ENCODE data around the gene FEV. TPM values are rescaled to one million over a fixed set of nuclear protein-coding genes. Genes with fewer than 3 reads are reported as not detected.
"Not testable (repeated sequence)": the region's sequence is repeated elsewhere in the genome, so short reads cannot be mapped to it uniquely, and the experiment has no call there.

Gene FEV
- total RNA-seq, 5 donors from 2014 or later (not counting 1 experiment from before 2014, with no cell fraction given), result not detected

- POLR2A ChIA-PET, result interaction anchor here in 1 of 2 donors (0.6 kb wide), 1 partner anchor 40 kb away, joined by 7 read pairs; no protein-coding TSS in a partner anchor
These were observed 38.4 kb downstream of the FEV start for GRCh38 chr2:218946621-218947020.

DNA sequence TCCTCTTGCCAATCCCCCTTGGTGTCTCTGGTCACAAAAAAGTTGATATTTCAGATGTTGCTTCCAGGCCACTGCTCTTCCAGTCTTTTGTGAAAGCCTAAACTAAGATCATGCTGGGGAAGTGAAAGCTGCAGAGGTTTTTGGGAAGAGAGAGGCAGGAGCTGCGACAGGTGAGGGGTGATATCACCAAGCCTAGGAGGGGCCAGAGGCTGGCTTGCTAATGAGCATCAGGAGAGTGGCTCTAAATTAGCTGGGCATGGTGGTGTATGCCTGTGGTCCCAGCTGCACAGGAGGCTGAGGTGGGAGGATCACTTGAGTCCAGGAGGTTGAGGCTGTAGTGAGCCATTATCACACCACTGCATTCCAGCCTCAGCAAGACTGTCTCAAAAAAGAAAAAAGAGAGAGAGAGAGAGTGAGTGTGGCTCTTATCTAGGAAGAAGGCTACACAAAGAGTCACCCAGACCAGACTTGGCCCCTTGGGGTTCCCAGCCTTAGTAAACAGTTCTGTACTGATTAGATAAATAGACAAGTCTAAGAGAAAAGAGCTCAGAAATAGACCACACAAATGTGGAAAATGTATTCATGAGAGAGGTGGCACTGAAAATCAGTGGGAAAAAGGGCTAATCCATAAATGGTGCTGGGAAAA, 40.1 kb downstream of the FEV start:
- 86% methylated on average over 1 of the region's 1 CpG for WGBS (ENCODE audit: insufficient coverage)

More at GRCh38 chr2:218946621-218947020, 38.4 kb downstream of the FEV start:
- Mint-ChIP-seq H3K9me3 (no peaks in the 10 kb centered on the region), H3K4me1 (no peaks in the 10 kb centered on the region), H3K27me3 (peaks cover 51 to 57% of the 10 kb centered on the region in 2 donors), H3K4me3 (no peak overlapping the region), H3K36me3 (no peaks in the 10 kb centered on the region), H3K27ac (no peak overlapping the region)
- no CpG with 5 or more reads among the region's 1 CpG for WGBS (ENCODE audit: insufficient coverage)
- CTCF ChIA-PET, result interaction anchor here in 1 of 2 donors (0.6 kb wide), 1 partner anchor 99 kb away, joined by 6 read pairs; no protein-coding TSS in a partner anchor
- no peak overlapping the region for H3K4me3 ChIP-seq (ENCODE audit: control insufficient read depth in 1 of 2, extremely low read depth in 1 of 2, low read length in 1 of 2)
- H3K36me3 ChIP-seq (ENCODE audit: control insufficient read depth in 2 of 2, extremely low read depth in 1 of 2, insufficient read depth in 1 of 2, low read length in 1 of 2), result no peaks in the 10 kb centered on the region
- no peak for ATAC-seq (replicated peaks in 1 of 4)
- H3K4me1 ChIP-seq (ENCODE audit: control insufficient read depth in 1 of 2, extremely low read depth in 1 of 2, insufficient read depth in 2 of 2, low read length in 2 of 2), result no peaks in the 10 kb centered on the region
- no peaks in the 10 kb centered on the region for H3K9me3 ChIP-seq
- no peak overlapping the region for H3K27ac ChIP-seq (ENCODE audit: low read length)
- H3K27me3 ChIP-seq (replicated peaks in 1 of 2; ENCODE audit: control insufficient read depth in 2 of 2, extremely low read depth in 1 of 2, insufficient read depth in 2 of 2, low read length in 1 of 2), result peaks cover 9 to 32% of the 10 kb centered on the region in 2 experiments
- no peak for DNase-seq

GRCh38 chr2:218931751-218932150, 53.2 kb downstream of the FEV start:
- H3K36me3 Mint-ChIP-seq; H3K27ac ChIP-seq (ENCODE audit: low read length); H3K4me3 ChIP-seq (ENCODE audit: control insufficient read depth in 1 of 2, extremely low read depth in 1 of 2, low read length in 1 of 2); ATAC-seq (replicated peaks in 1 of 4); H3K9me3 ChIP-seq; H3K4me1 Mint-ChIP-seq; POLR2A ChIA-PET; CTCF ChIA-PET; H3K36me3 ChIP-seq (ENCODE audit: control insufficient read depth in 2 of 2, extremely low read depth in 1 of 2, insufficient read depth in 1 of 2, low read length in 1 of 2); H3K4me1 ChIP-seq (ENCODE audit: control insufficient read depth in 1 of 2, extremely low read depth in 1 of 2, insufficient read depth in 2 of 2, low read length in 2 of 2); H3K9me3 Mint-ChIP-seq; H3K4me3 Mint-ChIP-seq; H3K27ac Mint-ChIP-seq; H3K27me3 ChIP-seq (replicated peaks in 1 of 2; ENCODE audit: control insufficient read depth in 2 of 2, extremely low read depth in 1 of 2, insufficient read depth in 2 of 2, low read length in 1 of 2); DNase-seq: not testable (repeated sequence)
- H3K27me3 Mint-ChIP-seq, result peaks cover 33 to 38% of the 10 kb centered on the region in 2 donors
- no CpG with 5 or more reads among the region's 25 CpGs for WGBS (ENCODE audit: insufficient coverage)

More for the DNA sequence above, 40.1 kb downstream of the FEV start:
- Histone ChIP-seq H3K9me3 (no peaks in the 10 kb centered on the region), H3K36me3 (ENCODE audit: control insufficient read depth in 2 of 2, extremely low read depth in 1 of 2, insufficient read depth in 1 of 2, low read length in 1 of 2) (no peaks in the 10 kb centered on the region), H3K4me1 (ENCODE audit: control insufficient read depth in 1 of 2, extremely low read depth in 1 of 2, insufficient read depth in 2 of 2, low read length in 2 of 2) (no peaks in the 10 kb centered on the region), H3K27ac (ENCODE audit: low read length) (no peak overlapping the region), H3K4me3 (ENCODE audit: control insufficient read depth in 1 of 2, extremely low read depth in 1 of 2, low read length in 1 of 2) (no peak overlapping the region), H3K27me3 (replicated peaks in 1 of 2; ENCODE audit: control insufficient read depth in 2 of 2, extremely low read depth in 1 of 2, insufficient read depth in 2 of 2, low read length in 1 of 2) (peaks cover 9 to 27% of the 10 kb centered on the region in 2 experiments)
- DNase-seq, result no peak
- no peaks in the 10 kb centered on the region for H3K36me3 Mint-ChIP-seq
- no peaks in the 10 kb centered on the region for H3K9me3 Mint-ChIP-seq
- H3K4me3 Mint-ChIP-seq, result no peak overlapping the region
- POLR2A ChIA-PET, result interaction anchor here in 1 of 2 donors (0.6 kb wide), 1 partner anchor 192 kb away, joined by 5 read pairs; no protein-coding TSS in a partner anchor
- ATAC-seq (replicated peaks in 1 of 4), result no peak
- H3K4me1 Mint-ChIP-seq, result no peaks in the 10 kb centered on the region
- H3K27me3 Mint-ChIP-seq, result peaks cover 48 to 56% of the 10 kb centered on the region in 2 donors
- no peak overlapping the region for H3K27ac Mint-ChIP-seq
- CTCF ChIA-PET, result interaction anchor here (0.7 kb wide), 2 partner anchors 15 to 975 kb away, joined by 3 to 15 read pairs; partner anchors contain the start of gene CDK5R2 (in 1 of the 2)

Other genes with a start within 250 kb of the FEV start
- gene CYP27A1, start 203.0 kb downstream of the FEV start, total RNA-seq, result under 1 TPM in 4 of 5 donors, not detected in 1; 0.50 to 0.89 (median 0.58) TPM
- gene PRKAG3, start 153.4 kb downstream of the FEV start, total RNA-seq, result not detected
- under 1 TPM in 2 of 5 donors, not detected in 3; 0.13 to 0.20 TPM for gene WNT6, start 125.4 kb downstream of the FEV start, total RNA-seq
- gene WNT10A, start 104.3 kb downstream of the FEV start, total RNA-seq, result 10 to 100 TPM in 1 of 5 donors, 1 to 10 TPM in 4; 3.1 to 10.7 (median 6.1) TPM
- not detected for gene CDK5R2, start 25.5 kb downstream of the FEV start, total RNA-seq
- gene CRYBA2, start 8.2 kb upstream of the FEV start, total RNA-seq, result not detected
- under 1 TPM in 1 of 5 donors, not detected in 4; 0.16 TPM for gene CFAP65, start 56.3 kb upstream of the FEV start, total RNA-seq
- under 1 TPM in 2 of 5 donors, not detected in 3; 0.12 to 0.28 TPM for gene IHH, start 75.7 kb upstream of the FEV start, total RNA-seq
- 10 to 100 TPM; 17.3 to 21.1 (median 18.2) TPM for gene NHEJ1, start 175.6 kb upstream of the FEV start, total RNA-seq
- 1 to 10 TPM in 3 of 5 donors, under 1 TPM in 2; 0.54 to 8.7 (median 5.1) TPM for gene SLC23A3, start 184.8 kb upstream of the FEV start, total RNA-seq
- gene CNPPD1, start 191.7 kb upstream of the FEV start, total RNA-seq, result 10 to 100 TPM; 49.2 to 89.5 (median 83.2) TPM
- 100 to 1,000 TPM in 3 of 5 donors, 10 to 100 TPM in 2; 85.2 to 131 (median 109) TPM for gene RETREG2, start 193.1 kb upstream of the FEV start, total RNA-seq
- 10 to 100 TPM; 61.7 to 91.6 (median 85.6) TPM for gene ZFAND2B, start 221.6 kb upstream of the FEV start, total RNA-seq
- gene ABCB6, start 233.8 kb upstream of the FEV start, total RNA-seq, result 10 to 100 TPM in 3 of 5 donors, 1 to 10 TPM in 2; 4.1 to 16.5 (median 13.0) TPM
- gene ATG9A, start 244.5 kb upstream of the FEV start, total RNA-seq, result 10 to 100 TPM; 52.5 to 72.9 (median 57.6) TPM
- 100 to 1,000 TPM; 119 to 220 (median 194) TPM for gene ANKZF1, start 244.6 kb upstream of the FEV start, total RNA-seq